Liver (tissue), 9 donors: ENCODE results near the gene COBL. TPM values are rescaled to one million over a fixed set of nuclear protein-coding genes. Genes with fewer than 3 reads are reported as not detected.
A peak's percentile ranks its signal among the peaks of the same experiment; 100 is the strongest.

ENCODE experiments used
- DNase-seq: peaks from one replicate; pipeline ENCODE4 v3.0.0-alpha.2; 2017; ENCODE audit warnings: low spot score
- H3K27ac ChIP-seq, 2 donors: one replicate each; pipeline ENCODE4 v1.7.0; 2013; ENCODE audit warnings: inconsistent platforms in 2 of 2, low read length in 2 of 2, control low read depth in 1 of 2, low read depth in 1 of 2, mild to moderate bottlenecking in 1 of 2
- H3K27me3 ChIP-seq, 4 donors: one replicate each; pipeline versions ENCODE4 v1.6.1 to v1.7.0; 2013; ENCODE audit warnings: low read length in 3 of 4, inconsistent platforms in 1 of 4, mild to moderate bottlenecking in 1 of 4, moderate library complexity in 1 of 4; ENCODE audit not compliant: control insufficient read depth in 4 of 4, insufficient read depth in 4 of 4
- H3K36me3 ChIP-seq, 4 donors: one replicate each; pipeline versions ENCODE4 v1.6.1 to v1.7.0; 2013; ENCODE audit warnings: low read length in 3 of 4, mild to moderate bottlenecking in 3 of 4, low read depth in 1 of 4, moderate library complexity in 1 of 4; ENCODE audit not compliant: control insufficient read depth in 4 of 4, insufficient read depth in 3 of 4
- H3K4me1 ChIP-seq, 4 donors: one replicate each; pipeline versions ENCODE4 v1.6.1 to v1.7.0; 2013; ENCODE audit warnings: low read length in 3 of 4, mild to moderate bottlenecking in 3 of 4, moderate library complexity in 1 of 4; ENCODE audit not compliant: control insufficient read depth in 4 of 4, insufficient read depth in 4 of 4
- H3K4me3 ChIP-seq, 3 donors: one replicate each; pipeline versions ENCODE4 v1.6.1 to v1.7.0; 2013; ENCODE audit warnings: low read length in 3 of 3, control low read depth in 1 of 3, low read depth in 1 of 3, mild to moderate bottlenecking in 1 of 3
- H3K9ac ChIP-seq, 2 donors: one replicate each; pipeline ENCODE4 v1.7.0; 2013; ENCODE audit warnings: low read length in 2 of 2, mild to moderate bottlenecking in 2 of 2, moderate library complexity in 2 of 2, control low read depth in 1 of 2, low read depth in 1 of 2
- H3K9me3 ChIP-seq, 4 donors: one replicate each; pipeline versions ENCODE4 v1.6.1 to v1.7.0; 2013; ENCODE audit warnings: low read length in 3 of 4; ENCODE audit not compliant: control insufficient read depth in 4 of 4
- ATF3 ChIP-seq: IDR thresholded peaks from 2 replicates; pipeline ENCODE4 v1.6.1; 2016; ENCODE audit warnings: antibody characterized with exemption
- EGR1 ChIP-seq, 2 donors: IDR thresholded peaks; 2 replicates each; pipeline ENCODE4 v1.6.1; 2016 to 2018; ENCODE audit warnings: antibody characterized with exemption in 2 of 2, low read depth in 2 of 2
- FOXA1 ChIP-seq: IDR thresholded peaks from 2 replicates; pipeline ENCODE4 v1.6.1; 2016; ENCODE audit warnings: antibody characterized with exemption
- FOXA2 ChIP-seq: IDR thresholded peaks from 2 replicates; pipeline ENCODE4 v1.6.1; 2016; ENCODE audit warnings: antibody characterized with exemption
- HNF4A ChIP-seq, 2 donors: conservative IDR thresholded peaks; 2 replicates each; pipeline ENCODE4 v1.6.1; 2016; ENCODE audit warnings: antibody characterized with exemption in 2 of 2, mild to moderate bottlenecking in 2 of 2
- HNF4G ChIP-seq: IDR thresholded peaks from 2 replicates; pipeline ENCODE4 v1.6.1; 2016; ENCODE audit warnings: antibody characterized with exemption
- JUND ChIP-seq, 2 donors: IDR thresholded peaks; 2 replicates each; pipeline ENCODE4 v1.6.1; 2016; ENCODE audit warnings: antibody characterized with exemption in 2 of 2
- NR2F2 ChIP-seq: IDR thresholded peaks from 2 replicates; pipeline ENCODE4 v1.6.1; 2016; ENCODE audit warnings: antibody characterized with exemption
- REST ChIP-seq: IDR thresholded peaks from 2 replicates; pipeline ENCODE4 v1.6.1; 2016; ENCODE audit warnings: antibody characterized with exemption, mild to moderate bottlenecking
- RXRA ChIP-seq, 2 donors: IDR thresholded peaks; 2 replicates each; pipeline ENCODE4 v1.6.1; 2017 to 2018; ENCODE audit warnings: antibody characterized with exemption in 2 of 2, mild to moderate bottlenecking in 1 of 2
- SP1 ChIP-seq: IDR thresholded peaks from 2 replicates; pipeline ENCODE4 v1.6.1; 2018; ENCODE audit warnings: antibody characterized with exemption, mild to moderate bottlenecking
- TAF1 ChIP-seq: conservative IDR thresholded peaks from 2 replicates; pipeline ENCODE4 v1.6.1; 2016; ENCODE audit warnings: antibody characterized with exemption, mild to moderate bottlenecking
- YY1 ChIP-seq: IDR thresholded peaks from 2 replicates; pipeline ENCODE4 v1.6.1; 2016; ENCODE audit warnings: antibody characterized with exemption, mild to moderate bottlenecking
- WGBS: extraction: QIAGEN DNeasy Blood & Tissue Kit; methylation state at CpG from one replicate; pipeline ENCODE4 v1.1.7; 2013; 5-methylcytosine and 5-hydroxymethylcytosine counted together
- polyA plus RNA-seq, 2 donors: library from polyadenylated mRNA; stranded (reverse) in 1 of 2; unstranded in 1 of 2; fragments of 200-250 nt in 1 of 2; fragments of >200 nt in 1 of 2; fragmentation: Nextera tagmentation in 1 of 2; extraction: Ambion mirVana in 1 of 2; gene quantifications; one replicate each; pipeline versions ENCODE4 v1.2.1 to v1.2.3, GENCODE V29; 2013 to 2015
- total RNA-seq, 2 donors: library from RNA; depleted of rRNA; stranded (reverse); fragments of >200 nt; gene quantifications; one replicate each; pipeline ENCODE4 v1.2.3, GENCODE V29; 2014
- TF ChIP-seq, protein P1 (sequence below): IDR thresholded peaks from 2 replicates; pipeline ENCODE4 v1.6.1; 2016; ENCODE audit warnings: antibody characterized with exemption
- TF ChIP-seq, protein P2 (sequence below): IDR thresholded peaks from 2 replicates; pipeline ENCODE4 v1.6.1; 2016; ENCODE audit warnings: antibody characterized with exemption
- TF ChIP-seq, protein P3 (sequence below): fragments of 150-350 bp; IDR thresholded peaks from 2 replicates; pipeline ENCODE4 v1.5.1; 2017; ENCODE audit warnings: improper control_type of control experiment, low read depth, low read length; ENCODE audit not compliant: missing input control
- donor health status: healthy.
- donor health status: healthy.
- donor health status: healthy.
- donor health status: healthy.
- donor health status: healthy.

Gene COBL
- total and polyA plus RNA-seq, 4 donors = 5.8 to 18.7 (median 10.7) TPM

DNA sequence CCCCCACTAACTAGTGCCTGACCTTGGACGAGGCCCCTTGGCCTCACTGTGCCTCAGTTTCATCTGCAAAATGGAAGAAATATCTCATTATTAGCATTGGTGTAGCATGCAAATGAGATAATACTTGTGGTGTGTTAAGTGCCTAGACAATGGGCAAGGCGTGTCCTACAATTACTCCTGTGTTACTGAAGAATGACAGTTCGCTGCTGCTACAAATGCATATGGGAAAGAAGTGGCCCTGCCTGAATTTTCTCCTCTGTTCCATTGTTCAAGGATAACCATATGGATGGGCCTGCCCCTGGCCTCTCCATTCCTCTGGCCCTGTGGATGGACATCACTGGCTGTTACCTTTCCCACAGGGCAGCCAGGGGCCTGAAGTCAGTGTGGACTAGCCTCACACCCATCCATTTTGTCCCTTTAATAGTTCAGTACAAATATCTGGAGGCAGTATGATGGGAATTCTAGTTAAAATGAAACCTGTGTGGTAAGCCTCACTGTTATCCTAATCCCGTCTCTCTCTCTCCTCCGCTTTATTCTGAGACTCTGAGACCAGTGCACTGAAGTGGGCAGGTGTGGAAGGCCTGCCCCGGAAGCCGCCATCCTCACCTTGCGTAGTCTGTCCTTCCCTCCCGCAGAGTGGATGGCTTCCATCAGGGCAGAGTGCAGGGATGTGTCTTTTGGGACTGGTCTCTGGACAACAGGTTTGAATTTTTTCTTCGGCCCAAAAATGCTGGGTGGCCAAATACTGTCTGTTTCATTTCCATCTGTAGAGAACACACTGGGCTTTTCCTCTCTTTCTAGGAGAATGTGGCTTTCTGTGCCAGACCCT lies 289.3 kb downstream of the COBL start:
- Histone ChIP-seq H3K27me3 (no peaks in the 10 kb centered on the region), H3K36me3 (peaks cover 4 to 53% (median 21%) of the 10 kb centered on the region in 4 donors), H3K9me3 (no peaks in the 10 kb centered on the region), H3K9ac (no peak overlapping the region), H3K4me1 (no peaks in the 10 kb centered on the region), H3K27ac (no peak overlapping the region), H3K4me3 (no peak overlapping the region)
- TF ChIP-seq, protein P1, sequence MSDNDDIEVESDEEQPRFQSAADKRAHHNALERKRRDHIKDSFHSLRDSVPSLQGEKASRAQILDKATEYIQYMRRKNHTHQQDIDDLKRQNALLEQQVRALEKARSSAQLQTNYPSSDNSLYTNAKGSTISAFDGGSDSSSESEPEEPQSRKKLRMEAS = no peak
- no peak for TF ChIP-seq FOXA2
- no peak for TF ChIP-seq RXRA (IDR thresholded peaks at IDR 0.05)
- TF ChIP-seq EGR1 (IDR thresholded peaks at IDR 0.05; ENCODE audit: low read depth in 2 of 2) = no peak
- TF ChIP-seq, protein P2, sequence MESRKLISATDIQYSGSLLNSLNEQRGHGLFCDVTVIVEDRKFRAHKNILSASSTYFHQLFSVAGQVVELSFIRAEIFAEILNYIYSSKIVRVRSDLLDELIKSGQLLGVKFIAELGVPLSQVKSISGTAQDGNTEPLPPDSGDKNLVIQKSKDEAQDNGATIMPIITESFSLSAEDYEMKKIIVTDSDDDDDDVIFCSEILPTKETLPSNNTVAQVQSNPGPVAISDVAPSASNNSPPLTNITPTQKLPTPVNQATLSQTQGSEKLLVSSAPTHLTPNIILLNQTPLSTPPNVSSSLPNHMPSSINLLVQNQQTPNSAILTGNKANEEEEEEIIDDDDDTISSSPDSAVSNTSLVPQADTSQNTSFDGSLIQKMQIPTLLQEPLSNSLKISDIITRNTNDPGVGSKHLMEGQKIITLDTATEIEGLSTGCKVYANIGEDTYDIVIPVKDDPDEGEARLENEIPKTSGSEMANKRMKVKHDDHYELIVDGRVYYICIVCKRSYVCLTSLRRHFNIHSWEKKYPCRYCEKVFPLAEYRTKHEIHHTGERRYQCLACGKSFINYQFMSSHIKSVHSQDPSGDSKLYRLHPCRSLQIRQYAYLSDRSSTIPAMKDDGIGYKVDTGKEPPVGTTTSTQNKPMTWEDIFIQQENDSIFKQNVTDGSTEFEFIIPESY = no peak
- no peak for TF ChIP-seq NR2F2
- TF ChIP-seq REST = no peak
- peak; percentile 28 for DNase-seq
- WGBS = 97% methylated on average over 10 of the region's 10 CpGs

DNA sequence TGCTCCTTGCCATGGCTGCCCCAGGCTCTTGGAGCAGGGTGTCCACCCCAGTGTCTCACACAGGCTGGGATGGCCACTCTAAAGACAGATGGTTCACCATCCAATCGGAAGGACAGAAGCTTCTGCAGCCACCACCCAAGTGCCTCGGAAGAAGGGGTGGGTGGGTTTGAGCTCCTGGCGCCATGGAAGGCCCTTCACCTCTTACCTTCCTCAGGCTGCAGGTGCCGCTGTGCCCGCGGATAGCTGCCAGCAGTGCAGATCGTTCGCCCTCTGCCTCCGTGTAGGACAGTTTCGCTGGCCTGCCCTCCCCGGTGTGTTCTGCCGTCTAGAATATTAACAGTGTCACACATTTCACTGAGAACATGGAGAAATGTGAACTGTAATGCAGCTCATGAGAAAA lies 290.3 kb downstream of the COBL start:
- DNase-seq = peak; percentile 27
- peaks cover 4 to 53% (median 21%) of the 10 kb centered on the region in 4 donors for H3K36me3 ChIP-seq
- no peaks in the 10 kb centered on the region for H3K4me1 ChIP-seq
- no peak overlapping the region for H3K4me3 ChIP-seq
- no peak overlapping the region for H3K9ac ChIP-seq
- WGBS = 98% methylated on average over 12 of the region's 12 CpGs
- no peaks in the 10 kb centered on the region for H3K9me3 ChIP-seq
- H3K27ac ChIP-seq = no peak overlapping the region
- no peaks in the 10 kb centered on the region for H3K27me3 ChIP-seq
- TF ChIP-seq, protein P3, sequence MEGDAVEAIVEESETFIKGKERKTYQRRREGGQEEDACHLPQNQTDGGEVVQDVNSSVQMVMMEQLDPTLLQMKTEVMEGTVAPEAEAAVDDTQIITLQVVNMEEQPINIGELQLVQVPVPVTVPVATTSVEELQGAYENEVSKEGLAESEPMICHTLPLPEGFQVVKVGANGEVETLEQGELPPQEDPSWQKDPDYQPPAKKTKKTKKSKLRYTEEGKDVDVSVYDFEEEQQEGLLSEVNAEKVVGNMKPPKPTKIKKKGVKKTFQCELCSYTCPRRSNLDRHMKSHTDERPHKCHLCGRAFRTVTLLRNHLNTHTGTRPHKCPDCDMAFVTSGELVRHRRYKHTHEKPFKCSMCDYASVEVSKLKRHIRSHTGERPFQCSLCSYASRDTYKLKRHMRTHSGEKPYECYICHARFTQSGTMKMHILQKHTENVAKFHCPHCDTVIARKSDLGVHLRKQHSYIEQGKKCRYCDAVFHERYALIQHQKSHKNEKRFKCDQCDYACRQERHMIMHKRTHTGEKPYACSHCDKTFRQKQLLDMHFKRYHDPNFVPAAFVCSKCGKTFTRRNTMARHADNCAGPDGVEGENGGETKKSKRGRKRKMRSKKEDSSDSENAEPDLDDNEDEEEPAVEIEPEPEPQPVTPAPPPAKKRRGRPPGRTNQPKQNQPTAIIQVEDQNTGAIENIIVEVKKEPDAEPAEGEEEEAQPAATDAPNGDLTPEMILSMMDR = no peak
- no peak for TF ChIP-seq HNF4A (conservative IDR thresholded peaks at IDR 0.05)
- no peak for TF ChIP-seq RXRA (IDR thresholded peaks at IDR 0.05)
- no peak for TF ChIP-seq FOXA1
- TF ChIP-seq, protein P2 = no peak
- TF ChIP-seq TAF1 = no peak
- TF ChIP-seq SP1 = no peak
- TF ChIP-seq REST = no peak
- no peak for TF ChIP-seq FOXA2
- TF ChIP-seq, protein P1 = no peak
- TF ChIP-seq ATF3 = no peak
- no peak for TF ChIP-seq NR2F2
- TF ChIP-seq EGR1 (IDR thresholded peaks at IDR 0.05; ENCODE audit: low read depth in 2 of 2) = no peak
- no peak for TF ChIP-seq JUND (IDR thresholded peaks at IDR 0.05)
- TF ChIP-seq HNF4G = no peak
- no peak for TF ChIP-seq YY1
